Measurements from ENCODE around the gene SPN.

The SPN gene

DNA sequence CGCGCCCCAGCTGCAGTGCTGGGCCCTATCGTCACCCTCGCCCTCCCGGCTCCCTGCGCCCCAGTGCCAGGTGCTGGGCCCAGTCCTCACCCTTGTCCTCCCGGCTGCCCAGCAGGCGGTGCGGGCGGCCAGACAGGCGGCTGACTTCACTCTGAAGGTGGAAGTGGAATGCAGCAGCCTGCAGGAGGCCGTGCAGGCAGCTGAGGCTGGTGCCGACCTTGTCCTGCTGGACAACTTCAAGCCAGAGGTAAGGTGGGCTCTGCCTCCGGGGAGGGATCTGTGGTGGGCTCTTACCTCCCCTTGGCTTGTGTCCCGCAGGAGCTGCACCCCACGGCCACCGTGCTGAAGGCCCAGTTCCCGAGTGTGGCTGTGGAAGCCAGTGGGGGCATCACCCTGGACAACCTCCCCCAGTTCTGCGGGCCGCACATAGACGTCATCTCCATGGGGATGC lies 33.9 kb downstream of the SPN start:
- peaks cover 0 to 17% (median 7%) of the 10 kb centered on the region in 4 donors for H3K4me1 ChIP-seq
- intact Hi-C loops (cut with DNase I; ENCODE audit: low total_unique reads): loop anchor here (5.0 kb wide), 3 partner anchors 150 to 325 kb away; partner anchors contain the start of gene C16orf92
- H3K4me3 ChIP-seq: no peak overlapping the region
- H3K9me3 ChIP-seq: no peaks in the 10 kb centered on the region
- H3K27me3 ChIP-seq: peaks cover 0 to 35% of the 10 kb centered on the region in 2 donors
- no peak for DNase-seq
- no peak overlapping the region for H3K27ac ChIP-seq
- no peaks in the 10 kb centered on the region for H3K36me3 ChIP-seq
- TF ChIP-seq, protein P1, sequence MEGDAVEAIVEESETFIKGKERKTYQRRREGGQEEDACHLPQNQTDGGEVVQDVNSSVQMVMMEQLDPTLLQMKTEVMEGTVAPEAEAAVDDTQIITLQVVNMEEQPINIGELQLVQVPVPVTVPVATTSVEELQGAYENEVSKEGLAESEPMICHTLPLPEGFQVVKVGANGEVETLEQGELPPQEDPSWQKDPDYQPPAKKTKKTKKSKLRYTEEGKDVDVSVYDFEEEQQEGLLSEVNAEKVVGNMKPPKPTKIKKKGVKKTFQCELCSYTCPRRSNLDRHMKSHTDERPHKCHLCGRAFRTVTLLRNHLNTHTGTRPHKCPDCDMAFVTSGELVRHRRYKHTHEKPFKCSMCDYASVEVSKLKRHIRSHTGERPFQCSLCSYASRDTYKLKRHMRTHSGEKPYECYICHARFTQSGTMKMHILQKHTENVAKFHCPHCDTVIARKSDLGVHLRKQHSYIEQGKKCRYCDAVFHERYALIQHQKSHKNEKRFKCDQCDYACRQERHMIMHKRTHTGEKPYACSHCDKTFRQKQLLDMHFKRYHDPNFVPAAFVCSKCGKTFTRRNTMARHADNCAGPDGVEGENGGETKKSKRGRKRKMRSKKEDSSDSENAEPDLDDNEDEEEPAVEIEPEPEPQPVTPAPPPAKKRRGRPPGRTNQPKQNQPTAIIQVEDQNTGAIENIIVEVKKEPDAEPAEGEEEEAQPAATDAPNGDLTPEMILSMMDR (IDR thresholded peaks at IDR 0.05): no peak

GRCh38 chr16:29697391-29697790 lies 34.3 kb downstream of the SPN start:
- Histone ChIP-seq H3K36me3 (no peaks in the 10 kb centered on the region), H3K27ac (no peak overlapping the region), H3K27me3 (peaks cover 0 to 39% of the 10 kb centered on the region in 2 donors), H3K4me3 (no peak overlapping the region), H3K9me3 (no peaks in the 10 kb centered on the region), H3K4me1 (peaks cover 0 to 17% (median 7%) of the 10 kb centered on the region in 4 donors)
- TF ChIP-seq, protein P1 (IDR thresholded peaks at IDR 0.05): no peak
- intact Hi-C loops (cut with DNase I; ENCODE audit: low total_unique reads): loop anchor here (5.0 kb wide), 3 partner anchors 150 to 325 kb away; partner anchors contain the start of gene C16orf92
- DNase-seq: no peak

DNA sequence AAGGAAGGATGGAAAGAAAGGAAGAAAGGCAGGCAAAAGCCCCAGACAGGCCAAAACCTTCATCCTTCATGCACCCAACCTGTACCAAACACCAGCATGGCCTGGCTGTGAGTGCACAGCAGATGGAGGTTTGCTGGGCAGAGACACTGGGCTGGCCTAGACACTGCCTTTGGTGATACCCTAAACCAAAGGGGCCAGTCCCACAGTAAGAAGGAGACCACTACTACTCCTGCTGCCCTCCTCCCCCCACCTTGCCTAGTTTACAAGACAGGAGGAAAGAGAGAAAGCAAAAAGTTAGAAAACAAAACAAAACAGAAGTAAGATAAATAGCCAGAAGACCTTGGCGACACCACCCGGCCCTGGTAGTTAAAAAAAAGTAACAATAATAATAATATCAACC lies 35.0 kb downstream of the SPN start:
- Histone ChIP-seq H3K36me3 (no peaks in the 10 kb centered on the region), H3K27me3 (peaks cover 0 to 39% of the 10 kb centered on the region in 2 donors), H3K4me1 (peaks cover 0 to 17% (median 7%) of the 10 kb centered on the region in 4 donors), H3K9me3 (no peaks in the 10 kb centered on the region), H3K4me3 (no peak overlapping the region), H3K27ac (no peak overlapping the region)
- TF ChIP-seq, protein P1 (IDR thresholded peaks at IDR 0.05): no peak
- DNase-seq: no peak
- intact Hi-C loops (cut with DNase I; ENCODE audit: low total_unique reads): loop anchor here (5.0 kb wide), 3 partner anchors 149 to 324 kb away; partner anchors contain the start of gene C16orf92

- Histone ChIP-seq H3K36me3 (no peaks in the 10 kb centered on the region), H3K4me1 (peaks cover 0 to 17% (median 7%) of the 10 kb centered on the region in 4 donors), H3K27ac (no peak overlapping the region), H3K4me3 (no peak overlapping the region), H3K27me3 (peaks cover 0 to 39% of the 10 kb centered on the region in 2 donors), H3K9me3 (no peaks in the 10 kb centered on the region)
- intact Hi-C loops (cut with DNase I; ENCODE audit: low total_unique reads): loop anchor here (5.0 kb wide), 3 partner anchors 149 to 324 kb away; partner anchors contain the start of gene C16orf92
- TF ChIP-seq, protein P1 (IDR thresholded peaks at IDR 0.05): no peak
- no peak for DNase-seq
Measured at GRCh38 chr16:29698484-29699323, 35.7 kb downstream of the SPN start.

DNA sequence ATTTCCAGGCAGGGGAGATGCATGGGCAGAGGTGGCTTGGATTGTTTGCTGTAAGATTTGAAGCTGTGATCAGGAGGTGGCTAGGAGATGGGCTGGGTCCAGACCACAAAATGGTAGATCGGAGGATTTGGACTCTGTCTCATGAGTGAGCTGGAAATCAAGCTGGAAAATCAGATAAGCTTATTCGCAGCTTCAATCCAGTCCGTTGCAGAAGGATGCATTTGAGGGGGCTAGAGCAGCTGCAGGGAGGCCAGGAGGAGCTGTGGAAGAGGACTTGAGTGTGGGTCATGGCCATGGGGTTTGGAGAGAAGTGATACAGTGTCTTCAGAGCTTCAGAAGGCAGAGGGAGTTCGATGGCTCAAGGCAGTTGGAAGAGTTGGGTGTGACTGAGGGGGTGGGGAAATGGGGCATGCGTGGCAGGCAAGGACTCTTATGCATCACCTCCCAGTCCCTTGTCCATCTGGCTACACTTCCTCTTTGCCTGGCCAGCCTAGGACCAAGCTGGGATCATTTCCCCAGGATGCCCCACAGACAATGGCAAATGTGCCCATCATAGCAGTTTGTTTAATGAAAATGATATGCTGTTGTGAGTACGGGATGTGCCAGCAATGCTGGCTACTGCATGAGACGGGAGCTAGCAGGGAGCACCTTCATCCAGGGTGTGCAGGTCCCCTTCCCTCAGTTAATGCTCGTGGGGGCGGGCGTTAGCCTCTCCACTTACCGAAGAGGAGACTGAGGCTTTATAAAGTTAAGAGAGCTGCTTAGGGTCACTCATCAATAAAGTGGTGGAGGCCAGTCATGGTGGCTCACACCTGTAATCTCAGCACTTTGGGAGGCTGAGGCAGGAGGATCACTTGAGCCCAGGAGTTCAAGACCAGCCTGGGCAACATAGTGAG lies 36.5 kb downstream of the SPN start:
- intact Hi-C loops (cut with DNase I; ENCODE audit: low total_unique reads): loop anchor here (5.0 kb wide), 3 partner anchors 148 to 323 kb away; partner anchors contain the start of gene C16orf92
- Histone ChIP-seq H3K4me1 (peaks cover 0 to 8% (median 5%) of the 10 kb centered on the region in 4 donors), H3K27me3 (peaks cover 0 to 41% of the 10 kb centered on the region in 2 donors), H3K4me3 (no peak overlapping the region), H3K27ac (no peak overlapping the region), H3K9me3 (no peaks in the 10 kb centered on the region), H3K36me3 (no peaks in the 10 kb centered on the region)
- TF ChIP-seq, protein P1 (IDR thresholded peaks at IDR 0.05): no peak
- DNase-seq: no peak
